RWPE1 (cell line): ENCODE results near the gene EVC.
A peak's percentile ranks its signal among the peaks of the same experiment; 100 is the strongest.

Experiments used
- CTCF ChIA-PET: fragments of 350-600 bp; sonication (Branson Sonifier 250); formaldehyde crosslinking; extraction: SDS; loops from one replicate; lab custom pipeline; 2021; lab: Yijun Ruan, JAX
- POLR2A ChIA-PET: fragments of 400-600 bp; formaldehyde crosslinking; extraction: SDS; loops from one replicate; lab custom pipeline; 2020; ENCODE audit warnings: antibody characterized with exemption; ENCODE audit not compliant: low non-redundant PET; lab: Yijun Ruan, JAX
- DNase-seq: peaks from one replicate; pipeline ENCODE4 v3.0.0; 2012; ENCODE audit warnings: low spot score
- H3K27ac ChIP-seq: fragments of 450-650 bp; 2 replicates; pipeline ENCODE4 v1.5.1; 2017
- CTCF ChIP-seq: fragments of 450-650 bp; conservative IDR thresholded peaks from 2 replicates; pipeline ENCODE4 v1.5.1; 2017; ENCODE audit warnings: low read depth, mild to moderate bottlenecking

Gene EVC

GRCh38 chr4:5734853-5735252 is 23.9 kb downstream of the EVC start:
- no peak for TF ChIP-seq CTCF
- peak overlapping the region; percentile 28 for H3K27ac ChIP-seq
- CTCF ChIA-PET = interaction anchor here (0.6 kb wide), 1 partner anchor 23 kb away, joined by 3 read pairs; no protein-coding TSS in a partner anchor
- DNase-seq = no peak
- POLR2A ChIA-PET = no interaction called here

DNA sequence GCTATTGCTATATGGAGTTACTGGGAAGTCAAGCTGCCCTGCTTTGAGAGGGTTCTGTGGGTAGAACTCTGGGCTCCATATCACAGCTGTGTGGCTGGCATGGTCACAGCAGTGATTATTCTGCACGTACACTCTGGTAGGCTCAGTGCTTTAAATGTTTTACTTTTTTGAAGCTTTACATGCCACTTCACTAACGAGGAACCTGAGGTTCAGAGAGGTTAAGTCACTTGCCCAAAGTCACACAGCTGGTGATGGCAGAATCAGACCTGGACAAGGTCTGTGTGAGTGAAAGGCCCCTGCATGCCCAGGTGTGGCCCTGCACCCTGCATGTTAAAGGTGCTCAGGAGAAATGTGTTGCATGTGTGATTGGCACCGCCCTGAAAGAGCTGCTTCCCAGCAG is 24.5 kb downstream of the EVC start:
- POLR2A ChIA-PET = no interaction called here
- DNase-seq = no peak
- CTCF ChIA-PET = interaction anchor here (0.6 kb wide), 1 partner anchor 22 kb away, joined by 3 read pairs; no protein-coding TSS in a partner anchor
- TF ChIP-seq CTCF = no peak
- H3K27ac ChIP-seq = no peak overlapping the region

DNA sequence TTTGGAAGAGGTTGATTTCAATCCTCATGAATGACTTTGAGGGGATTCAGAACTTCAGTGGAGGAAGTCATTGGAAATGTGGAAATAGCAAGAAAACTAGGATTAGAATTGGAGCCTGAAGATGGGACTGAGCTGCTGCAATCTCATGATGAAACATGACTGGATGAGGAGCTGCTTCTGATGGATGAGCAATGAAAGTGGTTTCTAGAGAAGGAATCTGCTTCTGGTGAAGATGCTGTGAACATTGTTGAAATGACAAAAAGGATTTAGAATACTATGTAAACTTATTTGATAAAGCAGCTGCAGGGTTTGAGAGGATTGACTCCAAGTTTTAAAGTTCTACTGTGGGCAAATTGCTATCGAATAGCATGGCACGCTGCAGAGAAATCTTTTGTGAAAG is 27.1 kb downstream of the EVC start:
- H3K27ac ChIP-seq = no peak overlapping the region
- DNase-seq = no peak
- TF ChIP-seq CTCF = no peak
- ChIA-PET POLR2A (interaction anchor here (0.6 kb wide), 1 partner anchor 46 kb away, joined by 3 read pairs; no protein-coding TSS in a partner anchor), CTCF (no interaction called here)

DNA sequence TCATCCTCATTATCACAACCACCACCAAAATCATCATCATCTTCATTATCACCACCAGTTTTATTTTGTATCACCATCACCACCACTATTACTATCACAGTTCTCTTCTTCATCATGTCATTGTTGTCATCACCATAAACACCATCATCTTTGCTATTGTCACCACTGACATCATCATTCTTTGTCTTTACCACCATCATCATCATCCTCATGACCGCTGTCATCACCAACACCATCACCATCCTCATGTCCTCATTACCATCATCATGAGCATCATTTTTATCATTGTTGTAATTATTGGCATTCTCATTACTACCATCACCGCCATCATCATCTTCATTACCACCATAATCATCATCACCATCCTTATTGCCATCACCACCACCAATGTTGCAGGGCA is 31.4 kb downstream of the EVC start:
- CTCF ChIA-PET = no interaction called here

DNA sequence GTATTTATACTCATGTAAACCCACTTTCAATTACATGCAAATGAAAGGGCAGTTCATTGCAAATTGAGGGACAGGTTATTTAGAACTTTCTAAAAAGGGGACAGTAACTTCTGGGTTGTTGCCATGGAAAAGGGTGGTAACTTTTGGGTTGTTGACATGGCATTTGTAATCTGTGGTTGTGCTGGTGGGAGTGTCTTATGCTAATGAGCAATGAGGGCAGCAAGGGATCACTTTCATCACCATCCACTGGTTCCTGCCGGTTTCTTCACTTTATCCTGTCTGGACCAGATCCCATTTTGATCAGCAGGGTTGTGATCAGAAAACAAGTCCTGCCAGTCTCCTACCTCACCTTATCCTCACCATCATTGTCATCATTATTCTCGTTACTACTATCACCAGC is 32.0 kb downstream of the EVC start:
- ChIA-PET POLR2A (no interaction called here), CTCF (no interaction called here)
- H3K27ac ChIP-seq = no peak overlapping the region
- TF ChIP-seq CTCF = no peak
- no peak for DNase-seq

More for the DNA sequence above, 31.4 kb downstream of the EVC start:
- no peak for DNase-seq
- no peak overlapping the region for H3K27ac ChIP-seq
- no peak for TF ChIP-seq CTCF
- POLR2A ChIA-PET = no interaction called here

DNA sequence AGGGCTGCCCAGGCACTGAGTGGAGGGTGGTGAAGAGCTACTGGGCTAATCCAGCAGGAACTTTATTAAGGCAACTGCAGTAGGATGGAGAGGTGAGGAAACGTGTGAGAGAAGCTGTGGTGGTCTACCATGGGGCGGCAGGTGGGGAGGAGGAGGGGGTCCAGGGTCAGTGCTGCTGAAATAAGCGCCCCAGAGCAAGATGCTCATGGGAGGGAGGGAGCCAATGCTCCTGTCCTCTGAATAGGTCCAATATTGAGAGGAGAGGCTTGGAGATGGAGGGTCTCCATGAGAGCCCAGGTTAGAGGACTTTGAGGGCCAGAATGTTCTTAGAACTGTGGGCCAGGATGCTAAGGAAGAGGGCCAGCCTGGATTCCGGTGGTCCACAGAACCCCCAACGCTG is 35.2 kb downstream of the EVC start:
- ChIA-PET CTCF (no interaction called here), POLR2A (no interaction called here)
- TF ChIP-seq CTCF = no peak
- peak overlapping the region; percentile 87 for H3K27ac ChIP-seq
- no peak for DNase-seq
